Uterus (tissue), 4 donors: Measurements from ENCODE around the gene PLEKHM2. TPM values are rescaled to one million over a fixed set of nuclear protein-coding genes. Genes with fewer than 3 reads are reported as not detected.

Source experiments
- DNase-seq, 2 donors: peaks; one replicate each; pipeline ENCODE4 v3.0.0-alpha.2; 2019 to 2020
- H3K27ac ChIP-seq, 2 donors: fragments of 200-600 bp; sonication (generic); 1 replicate in 1 of 2; 2 replicates in 1 of 2; pipeline ENCODE4 v1.5.1; 2016 to 2018
- H3K27me3 ChIP-seq, 2 donors: fragments of 200-600 bp; sonication (generic); one replicate each; pipeline ENCODE4 v1.5.1; 2018 to 2019; ENCODE audit warnings: control low read depth in 1 of 2
- H3K36me3 ChIP-seq, 2 donors: fragments of 200-600 bp; sonication (generic); one replicate each; pipeline ENCODE4 v1.5.1; 2019; ENCODE audit warnings: control low read depth in 1 of 2
- H3K4me1 ChIP-seq, 2 donors: fragments of 200-600 bp; sonication (generic); one replicate each; pipeline ENCODE4 v1.5.1; 2018 to 2019; ENCODE audit warnings: control low read depth in 1 of 2
- H3K4me3 ChIP-seq, 2 donors: fragments of 200-600 bp; sonication (generic); 1 replicate in 1 of 2; 2 replicates in 1 of 2; pipeline ENCODE4 v1.5.1; 2018 to 2019; ENCODE audit warnings: mild to moderate bottlenecking in 1 of 2
- H3K9me3 ChIP-seq, 2 donors: fragments of 200-600 bp; sonication (generic); one replicate each; pipeline ENCODE4 v1.5.1; 2019; ENCODE audit warnings: control low read depth in 1 of 2
- CTCF ChIP-seq, 4 experiments: fragments of 200-600 bp in 2 of 4; fragments of 450-650 bp in 2 of 4; sonication (generic) in 2 of 4; IDR thresholded peaks; one replicate each; pipeline ENCODE4 v1.5.1; 2016 to 2019; ENCODE audit warnings: antibody characterized with exemption in 4 of 4, mild to moderate bottlenecking in 2 of 4, moderate library complexity in 1 of 4
- POLR2A ChIP-seq, 2 donors: fragments of 450-650 bp; IDR thresholded peaks; one replicate each; pipeline ENCODE4 v1.6.1; 2016; ENCODE audit warnings: antibody characterized with exemption in 2 of 2, mild to moderate bottlenecking in 1 of 2, moderate library complexity in 1 of 2
- intact Hi-C: fragments of 100-400 bp; cut with DNase I; formaldehyde crosslinking; loops from one replicate; pipeline ENCODE4 v1.15.1; 2023; ENCODE audit warnings: low total_unique reads
- total RNA-seq, 4 donors: library from RNA; depleted of rRNA in 3 of 4; stranded (reverse); fragments of >200 nt in 3 of 4; gene quantifications; one replicate each; pipeline versions ENCODE4 v1.1.0 to v1.2.4, GENCODE V29; 2014 to 2023
- donor health status: DM: yes; HTN: yes; CAD: no.

PLEKHM2 gene
- total RNA-seq, 4 donors from 2014 or later = 21.3 to 70.2 (median 30.7) TPM

GRCh38 chr1:15755021-15755645, 71.0 kb downstream of the PLEKHM2 start:
- Histone ChIP-seq H3K36me3 (no peaks in the 10 kb centered on the region), H3K27ac (no peak overlapping the region), H3K4me3 (no peak overlapping the region), H3K27me3 (no peaks in the 10 kb centered on the region), H3K9me3 (no peaks in the 10 kb centered on the region), H3K4me1 (peaks cover 0 to 4% of the 10 kb centered on the region in 2 donors)
- intact Hi-C loops = no loop called here
- DNase-seq = no peak
- TF ChIP-seq CTCF (IDR thresholded peaks at IDR 0.05) = no peak
- no peak for TF ChIP-seq POLR2A (IDR thresholded peaks at IDR 0.05)

- intact Hi-C loops = no loop called here
- Histone ChIP-seq H3K4me3 (no peak overlapping the region), H3K27me3 (no peaks in the 10 kb centered on the region), H3K36me3 (no peaks in the 10 kb centered on the region), H3K9me3 (no peaks in the 10 kb centered on the region), H3K4me1 (peaks cover 0 to 4% of the 10 kb centered on the region in 2 donors), H3K27ac (no peak overlapping the region)
- TF ChIP-seq CTCF (IDR thresholded peaks at IDR 0.05) (no peak), POLR2A (IDR thresholded peaks at IDR 0.05) (no peak)
- DNase-seq = no peak
These were observed 71.5 kb downstream of the PLEKHM2 start for GRCh38 chr1:15755646-15756040.

GRCh38 chr1:15756143-15757015, 72.3 kb downstream of the PLEKHM2 start:
- Histone ChIP-seq H3K4me3 (no peak overlapping the region), H3K4me1 (peaks cover 0 to 4% of the 10 kb centered on the region in 2 donors), H3K9me3 (no peaks in the 10 kb centered on the region), H3K27me3 (no peaks in the 10 kb centered on the region), H3K27ac (no peak overlapping the region), H3K36me3 (no peaks in the 10 kb centered on the region)
- TF ChIP-seq CTCF (IDR thresholded peaks at IDR 0.05) (no peak), POLR2A (IDR thresholded peaks at IDR 0.05) (no peak)
- intact Hi-C loops = no loop called here
- no peak for DNase-seq

- no peaks in the 10 kb centered on the region for H3K36me3 ChIP-seq
- no peak overlapping the region for H3K4me3 ChIP-seq
- intact Hi-C loops = no loop called here
- no peaks in the 10 kb centered on the region for H3K27me3 ChIP-seq
- H3K9me3 ChIP-seq = no peaks in the 10 kb centered on the region
- no peak for TF ChIP-seq POLR2A (IDR thresholded peaks at IDR 0.05)
- TF ChIP-seq CTCF (IDR thresholded peaks at IDR 0.05) = no peak
- peaks cover 0 to 4% of the 10 kb centered on the region in 2 donors for H3K4me1 ChIP-seq
- DNase-seq = no peak
- H3K27ac ChIP-seq = peak overlapping the region; percentile 78 to 86
These were observed 73.0 kb downstream of the PLEKHM2 start for GRCh38 chr1:15757016-15757543.
